Measurements from ENCODE around the gene GUCY2C.

- TF ChIP-seq EZH2 (IDR thresholded peaks at IDR 0.05; ENCODE audit: borderline replicate concordance, low read length), result no peak
- TF ChIP-seq, protein P1, sequence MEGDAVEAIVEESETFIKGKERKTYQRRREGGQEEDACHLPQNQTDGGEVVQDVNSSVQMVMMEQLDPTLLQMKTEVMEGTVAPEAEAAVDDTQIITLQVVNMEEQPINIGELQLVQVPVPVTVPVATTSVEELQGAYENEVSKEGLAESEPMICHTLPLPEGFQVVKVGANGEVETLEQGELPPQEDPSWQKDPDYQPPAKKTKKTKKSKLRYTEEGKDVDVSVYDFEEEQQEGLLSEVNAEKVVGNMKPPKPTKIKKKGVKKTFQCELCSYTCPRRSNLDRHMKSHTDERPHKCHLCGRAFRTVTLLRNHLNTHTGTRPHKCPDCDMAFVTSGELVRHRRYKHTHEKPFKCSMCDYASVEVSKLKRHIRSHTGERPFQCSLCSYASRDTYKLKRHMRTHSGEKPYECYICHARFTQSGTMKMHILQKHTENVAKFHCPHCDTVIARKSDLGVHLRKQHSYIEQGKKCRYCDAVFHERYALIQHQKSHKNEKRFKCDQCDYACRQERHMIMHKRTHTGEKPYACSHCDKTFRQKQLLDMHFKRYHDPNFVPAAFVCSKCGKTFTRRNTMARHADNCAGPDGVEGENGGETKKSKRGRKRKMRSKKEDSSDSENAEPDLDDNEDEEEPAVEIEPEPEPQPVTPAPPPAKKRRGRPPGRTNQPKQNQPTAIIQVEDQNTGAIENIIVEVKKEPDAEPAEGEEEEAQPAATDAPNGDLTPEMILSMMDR (IDR thresholded peaks at IDR 0.05; ENCODE audit: low read length), result no peak
These were observed 7.3 kb downstream of the GUCY2C start for GRCh38 chr12:14689144-14689543.
